Chondrocyte (in vitro differentiated cells): Measurements from ENCODE around the gene TRMT1. TPM values are rescaled to one million over a fixed set of nuclear protein-coding genes. Genes with fewer than 3 reads are reported as not detected.

ENCODE experiments used
- DNase-seq: peaks from one replicate; pipeline ENCODE4 v3.0.0; 2021; ENCODE audit warnings: mixed read lengths, low spot score
- H3K27ac Mint-ChIP-seq: one replicate; pipeline ENCODE4 v1.8.0; 2021; ENCODE audit warnings: mild to moderate bottlenecking, moderate library complexity, mixed read lengths; ENCODE audit not compliant: unreplicated experiment
- H3K27me3 Mint-ChIP-seq: 2 replicates; pipeline ENCODE4 v1.8.0; 2021; ENCODE audit warnings: low read depth, mixed read lengths
- H3K36me3 Mint-ChIP-seq: 2 replicates; pipeline ENCODE4 v1.8.0; 2021; ENCODE audit warnings: low read depth, mixed read lengths
- H3K4me1 Mint-ChIP-seq: 2 replicates; pipeline ENCODE4 v1.8.0; 2021; ENCODE audit warnings: low read depth, mild to moderate bottlenecking, mixed read lengths
- H3K4me3 Mint-ChIP-seq: one replicate; pipeline ENCODE4 v1.8.0; 2021; ENCODE audit warnings: mild to moderate bottlenecking, moderate library complexity, mixed read lengths; ENCODE audit not compliant: unreplicated experiment
- H3K9me3 Mint-ChIP-seq: 2 replicates; pipeline ENCODE4 v1.8.0; 2021; ENCODE audit warnings: low read depth, mixed read lengths
- total RNA-seq: library from RNA; stranded (reverse); gene quantifications from 3 replicates; pipeline ENCODE4 v1.2.1, GENCODE V29; 2021
- TF ChIP-seq, protein P1 (sequence below): fragments of 200-600 bp; sonication (generic); IDR thresholded peaks from 2 replicates; pipeline ENCODE4 v1.5.0; 2021; ENCODE audit warnings: antibody characterized with exemption, mild to moderate bottlenecking, moderate library complexity

TRMT1 gene
- total RNA-seq, 1 donor from 2014 or later = 25.4 TPM

DNA sequence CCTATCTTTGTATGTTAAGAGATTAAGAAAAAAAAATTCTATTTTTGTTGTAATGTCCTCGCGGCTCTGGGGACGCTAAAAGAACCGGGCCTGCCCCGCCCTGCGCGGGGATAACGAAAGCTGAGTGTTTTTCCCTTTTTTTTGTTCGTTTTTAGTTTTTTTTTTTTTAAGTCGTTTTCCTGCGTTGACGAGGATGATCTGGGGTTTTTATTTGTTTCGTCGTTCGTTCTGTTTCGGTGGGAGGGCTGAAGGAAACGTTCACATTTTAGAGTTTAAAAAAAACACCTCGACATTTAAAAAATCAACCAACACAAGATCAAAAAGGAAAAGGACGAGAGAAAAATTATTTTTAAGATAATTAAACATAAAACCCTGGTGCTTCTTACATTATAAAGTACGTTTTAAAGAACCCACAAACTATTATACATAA is 19.5 kb downstream of the TRMT1 start:
- no peak for DNase-seq
- TF ChIP-seq, protein P1, sequence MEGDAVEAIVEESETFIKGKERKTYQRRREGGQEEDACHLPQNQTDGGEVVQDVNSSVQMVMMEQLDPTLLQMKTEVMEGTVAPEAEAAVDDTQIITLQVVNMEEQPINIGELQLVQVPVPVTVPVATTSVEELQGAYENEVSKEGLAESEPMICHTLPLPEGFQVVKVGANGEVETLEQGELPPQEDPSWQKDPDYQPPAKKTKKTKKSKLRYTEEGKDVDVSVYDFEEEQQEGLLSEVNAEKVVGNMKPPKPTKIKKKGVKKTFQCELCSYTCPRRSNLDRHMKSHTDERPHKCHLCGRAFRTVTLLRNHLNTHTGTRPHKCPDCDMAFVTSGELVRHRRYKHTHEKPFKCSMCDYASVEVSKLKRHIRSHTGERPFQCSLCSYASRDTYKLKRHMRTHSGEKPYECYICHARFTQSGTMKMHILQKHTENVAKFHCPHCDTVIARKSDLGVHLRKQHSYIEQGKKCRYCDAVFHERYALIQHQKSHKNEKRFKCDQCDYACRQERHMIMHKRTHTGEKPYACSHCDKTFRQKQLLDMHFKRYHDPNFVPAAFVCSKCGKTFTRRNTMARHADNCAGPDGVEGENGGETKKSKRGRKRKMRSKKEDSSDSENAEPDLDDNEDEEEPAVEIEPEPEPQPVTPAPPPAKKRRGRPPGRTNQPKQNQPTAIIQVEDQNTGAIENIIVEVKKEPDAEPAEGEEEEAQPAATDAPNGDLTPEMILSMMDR = no peak
- Mint-ChIP-seq H3K4me1 (peaks cover 41% of the 10 kb centered on the region), H3K36me3 (peaks cover 9% of the 10 kb centered on the region), H3K27ac (no peak overlapping the region), H3K4me3 (no peak overlapping the region), H3K27me3 (peaks cover 11% of the 10 kb centered on the region), H3K9me3 (no peaks in the 10 kb centered on the region)

DNA sequence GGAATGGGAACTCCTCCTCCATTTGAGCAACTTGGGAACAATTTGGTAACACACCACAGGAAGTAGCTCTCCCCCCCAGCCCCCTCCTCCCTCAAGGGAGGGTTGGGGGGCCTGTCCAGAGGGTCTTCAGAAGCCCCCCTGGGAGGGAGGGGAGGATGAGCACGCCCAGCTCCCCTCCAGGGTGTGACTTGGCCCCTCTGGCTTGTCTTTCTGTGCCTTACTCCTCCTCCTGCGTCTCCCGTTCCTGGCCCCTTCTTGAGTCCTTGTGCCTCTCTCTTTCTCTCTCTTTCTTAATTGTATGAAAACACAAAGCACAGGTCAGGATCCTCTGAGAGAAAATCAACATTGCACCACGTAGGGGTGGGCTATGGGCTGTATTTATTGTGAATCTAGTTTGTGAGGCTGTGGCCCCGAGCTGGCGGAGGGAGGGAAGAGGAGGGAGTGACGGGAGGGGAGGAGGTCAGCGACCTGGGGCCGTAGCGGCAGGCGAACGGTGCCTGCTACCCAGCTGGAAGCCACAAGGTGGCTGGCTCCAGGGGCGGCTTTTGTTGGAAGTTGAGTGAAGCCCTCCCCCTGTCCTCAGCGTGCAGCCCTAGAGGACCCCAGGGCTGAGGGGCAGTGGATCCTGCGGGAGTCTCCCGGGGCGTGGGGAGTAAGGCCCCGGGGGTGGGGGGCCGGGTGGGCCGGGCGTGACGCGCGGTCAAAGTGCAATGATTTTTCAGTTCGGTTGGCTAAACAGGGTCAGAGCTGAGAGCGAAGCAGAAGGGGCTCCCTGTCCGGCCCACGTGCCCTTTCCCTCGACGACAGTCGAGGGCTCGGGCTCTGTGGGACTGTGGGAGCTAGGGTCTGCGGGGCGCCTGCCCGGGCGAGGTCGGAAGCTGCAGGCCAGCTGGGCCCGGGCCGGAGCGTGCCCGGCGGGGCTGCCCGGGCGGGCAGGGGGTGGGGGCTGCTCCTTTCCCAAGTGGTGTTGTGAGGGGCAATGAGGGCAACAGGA is 20.3 kb downstream of the TRMT1 start:
- no peaks in the 10 kb centered on the region for H3K9me3 Mint-ChIP-seq
- TF ChIP-seq, protein P1 = peak; percentile 31
- peaks cover 9% of the 10 kb centered on the region for H3K36me3 Mint-ChIP-seq
- DNase-seq = no peak
- H3K27me3 Mint-ChIP-seq = peaks cover 11% of the 10 kb centered on the region
- H3K27ac Mint-ChIP-seq = no peak overlapping the region
- peaks cover 50% of the 10 kb centered on the region for H3K4me1 Mint-ChIP-seq
- H3K4me3 Mint-ChIP-seq = no peak overlapping the region

DNA sequence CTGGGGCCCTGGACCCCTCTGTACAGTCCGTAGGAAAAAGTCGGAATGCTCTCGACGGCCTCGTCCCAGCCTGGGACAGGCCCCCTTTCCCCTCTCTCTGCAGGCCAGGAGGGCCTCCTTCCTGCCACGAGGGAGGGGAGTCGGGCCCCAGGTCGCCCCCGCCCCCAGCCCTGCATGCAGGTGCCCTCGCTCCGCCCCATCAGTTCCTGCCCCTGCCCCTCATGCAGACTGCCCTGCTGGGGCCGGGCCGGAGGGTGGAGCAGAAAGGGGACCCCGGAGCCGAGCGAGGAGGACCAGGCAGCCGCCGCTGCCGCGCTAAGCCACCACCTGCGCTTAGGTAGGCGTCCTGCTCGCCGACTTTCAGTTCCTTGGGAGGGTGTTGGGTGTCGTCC is 21.2 kb downstream of the TRMT1 start:
- Mint-ChIP-seq H3K4me1 (peaks cover 58% of the 10 kb centered on the region), H3K9me3 (no peaks in the 10 kb centered on the region), H3K4me3 (no peak overlapping the region), H3K36me3 (peaks cover 9% of the 10 kb centered on the region), H3K27ac (no peak overlapping the region), H3K27me3 (peaks cover 11% of the 10 kb centered on the region)
- no peak for DNase-seq
- TF ChIP-seq, protein P1 = no peak

DNA sequence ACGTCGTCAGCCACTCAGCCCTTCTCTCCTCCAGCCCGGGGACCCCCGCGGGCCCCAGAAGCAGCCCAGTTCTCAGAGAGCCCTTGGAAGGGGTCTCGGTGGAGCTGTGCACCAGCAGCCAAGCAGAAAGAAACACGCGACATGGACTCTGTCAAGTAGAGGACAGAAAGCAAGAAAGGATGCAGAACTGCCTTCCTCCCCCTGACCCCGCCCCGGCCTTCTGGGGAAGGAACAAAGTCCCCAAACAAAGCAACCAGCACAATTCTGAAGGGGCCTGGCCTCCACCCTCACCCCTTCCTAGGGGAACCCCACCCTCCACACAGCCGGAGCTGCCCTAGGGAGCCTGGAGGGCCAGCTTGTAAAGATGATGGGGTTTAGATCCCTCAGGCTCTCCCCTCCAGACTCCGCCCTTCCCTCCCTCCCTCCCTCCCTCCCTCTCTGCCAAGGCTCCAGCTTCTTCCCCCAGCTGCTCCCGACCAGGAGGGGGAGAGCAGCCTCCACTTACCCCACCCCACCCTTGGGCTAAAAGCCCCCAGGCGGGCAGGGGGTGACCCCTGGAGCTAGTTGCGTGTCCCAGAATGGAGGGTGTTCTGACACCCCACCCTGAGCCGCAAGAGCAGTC is 21.7 kb downstream of the TRMT1 start:
- no peak overlapping the region for H3K4me3 Mint-ChIP-seq
- H3K36me3 Mint-ChIP-seq = peaks cover 7% of the 10 kb centered on the region
- TF ChIP-seq, protein P1 = no peak
- peaks cover 63% of the 10 kb centered on the region for H3K4me1 Mint-ChIP-seq
- H3K27me3 Mint-ChIP-seq = peaks cover 11% of the 10 kb centered on the region
- no peak overlapping the region for H3K27ac Mint-ChIP-seq
- no peak for DNase-seq
- H3K9me3 Mint-ChIP-seq = no peaks in the 10 kb centered on the region

DNA sequence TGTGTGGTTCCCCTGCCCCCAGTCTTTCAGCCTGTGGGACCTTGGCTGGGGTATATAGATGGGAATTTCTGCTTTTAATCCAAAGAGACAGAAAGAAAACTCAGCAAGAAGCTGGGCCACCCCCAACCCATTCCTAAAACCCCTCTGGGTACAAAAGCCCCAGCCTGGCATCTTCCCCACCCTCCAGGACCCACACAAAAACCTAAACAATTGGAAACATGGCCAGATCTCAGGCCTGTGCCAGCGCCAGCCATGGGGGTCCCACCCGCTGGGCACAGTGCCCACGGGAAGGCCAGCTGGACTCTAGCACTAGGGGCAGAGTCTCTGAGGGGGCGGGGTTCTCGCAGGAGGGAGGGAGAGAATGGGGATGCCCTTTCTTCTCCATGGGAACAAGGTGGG is 22.4 kb downstream of the TRMT1 start:
- peaks cover 64% of the 10 kb centered on the region for H3K4me1 Mint-ChIP-seq
- H3K27ac Mint-ChIP-seq = no peak overlapping the region
- TF ChIP-seq, protein P1 = peak; percentile 63
- no peaks in the 10 kb centered on the region for H3K9me3 Mint-ChIP-seq
- peaks cover 11% of the 10 kb centered on the region for H3K27me3 Mint-ChIP-seq
- DNase-seq = no peak
- H3K36me3 Mint-ChIP-seq = peaks cover 7% of the 10 kb centered on the region
- H3K4me3 Mint-ChIP-seq = no peak overlapping the region
